NCI-H345 treated with DMSO at 0.1 percent for 48 hours (cell line): ENCODE results near the gene TMEM130.
"Not testable (repeated sequence)": the region's sequence is repeated elsewhere in the genome, so short reads cannot be mapped to it uniquely, and the experiment has no call there.

ENCODE experiments used
- DNase-seq: peaks from one replicate; lab custom pipeline; 2025; ENCODE audit not compliant: unreplicated experiment; lab: John Stamatoyannopoulos, UW

Gene TMEM130

DNA sequence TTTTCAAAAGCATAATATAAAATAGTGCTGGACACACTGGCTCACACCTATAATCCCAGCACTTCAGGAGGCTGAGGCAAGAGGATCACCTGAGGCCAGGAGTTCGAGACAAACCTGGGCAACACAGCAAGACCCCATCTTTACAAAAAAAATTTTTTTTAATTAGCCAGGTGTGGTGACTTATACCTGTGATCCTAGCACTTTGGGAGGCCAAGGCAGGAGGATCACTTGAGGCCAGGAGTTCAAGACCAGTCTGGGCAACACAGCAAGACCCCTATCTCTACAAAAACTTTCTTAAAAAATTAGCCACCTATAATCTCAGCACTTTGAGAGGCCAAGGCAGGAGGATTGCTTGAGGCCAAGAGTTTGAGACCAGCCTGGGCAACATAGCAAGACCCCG is 27.3 kb downstream of the TMEM130 start:
- DNase-seq: not testable (repeated sequence)

DNA sequence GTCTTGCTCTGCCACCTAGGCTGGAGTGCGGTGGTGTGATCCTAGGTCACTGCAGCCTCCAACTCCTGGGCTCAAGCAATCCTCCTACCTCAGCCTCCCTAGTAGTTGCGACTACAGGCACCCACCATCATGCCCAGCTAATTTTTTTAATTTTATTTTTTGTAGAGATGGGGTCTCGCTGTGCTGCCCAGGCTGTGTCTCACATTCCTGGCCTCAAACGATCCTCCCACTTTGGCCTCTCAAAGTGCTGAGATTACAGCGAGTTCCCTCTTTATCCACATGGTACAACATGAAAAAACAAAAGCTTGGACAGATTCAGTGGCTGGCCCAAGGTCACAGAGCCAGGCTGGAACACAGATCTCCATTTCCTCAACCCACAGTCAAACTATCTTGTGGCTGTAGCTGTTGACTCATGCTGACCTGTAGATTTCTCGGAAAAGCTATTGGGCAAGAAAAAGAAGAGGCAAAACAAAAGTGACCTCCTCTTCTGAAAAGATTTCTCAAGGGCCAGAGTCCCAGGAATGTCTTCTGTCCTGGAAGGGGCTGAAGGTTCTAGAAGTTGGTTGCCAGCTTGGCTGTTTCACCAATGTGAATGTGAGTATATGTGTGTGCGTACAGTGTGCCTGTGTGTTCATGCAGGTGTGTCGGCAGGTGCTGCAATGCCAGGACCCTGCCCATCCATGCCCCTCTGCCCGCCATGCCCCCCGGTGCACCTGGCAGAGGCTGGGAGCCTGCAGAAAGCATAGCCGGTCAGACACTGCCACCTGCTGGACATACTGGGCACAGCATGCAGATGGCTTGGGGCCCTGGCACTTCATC is 28.4 kb downstream of the TMEM130 start:
- peak; percentile 36 for DNase-seq

DNA sequence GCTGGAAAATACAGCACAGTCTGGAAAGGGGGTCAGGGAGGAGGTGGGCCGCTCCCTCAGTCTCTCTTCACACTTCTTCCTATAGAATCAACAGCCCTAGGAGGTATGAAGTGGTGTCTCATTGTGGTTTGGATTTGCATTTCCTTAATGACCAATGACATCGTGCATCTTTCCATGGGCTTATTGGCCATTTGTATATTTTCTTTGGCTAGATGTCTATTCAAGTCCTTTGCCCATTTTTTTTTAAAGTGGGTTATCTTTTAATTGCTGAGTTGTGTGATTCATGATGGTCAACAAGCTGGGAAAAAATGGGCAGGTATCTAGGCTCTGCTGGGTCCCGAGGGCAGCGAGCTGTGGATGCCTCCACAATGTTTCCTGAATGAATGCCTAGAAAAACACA is 29.1 kb downstream of the TMEM130 start:
- no peak for DNase-seq

DNA sequence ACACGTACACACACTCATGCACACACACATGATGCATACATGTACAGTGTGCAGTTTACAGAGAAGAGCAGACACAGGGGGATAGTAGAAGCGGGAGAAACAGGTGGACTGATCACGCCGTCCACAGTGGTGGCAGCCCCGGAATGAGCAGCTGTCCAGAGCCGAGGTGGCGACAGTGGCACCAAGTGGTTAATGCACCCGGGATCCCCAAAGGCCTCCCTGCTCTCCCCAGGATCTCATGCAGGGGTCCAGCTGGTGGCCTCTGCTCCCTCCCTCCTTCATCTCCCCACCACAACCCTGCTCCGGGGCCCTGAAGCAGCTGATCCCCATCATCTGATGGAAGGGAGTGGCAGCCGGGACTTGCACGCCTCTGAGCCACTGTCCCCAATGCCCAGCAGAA is 29.7 kb downstream of the TMEM130 start:
- DNase-seq: no peak

DNA sequence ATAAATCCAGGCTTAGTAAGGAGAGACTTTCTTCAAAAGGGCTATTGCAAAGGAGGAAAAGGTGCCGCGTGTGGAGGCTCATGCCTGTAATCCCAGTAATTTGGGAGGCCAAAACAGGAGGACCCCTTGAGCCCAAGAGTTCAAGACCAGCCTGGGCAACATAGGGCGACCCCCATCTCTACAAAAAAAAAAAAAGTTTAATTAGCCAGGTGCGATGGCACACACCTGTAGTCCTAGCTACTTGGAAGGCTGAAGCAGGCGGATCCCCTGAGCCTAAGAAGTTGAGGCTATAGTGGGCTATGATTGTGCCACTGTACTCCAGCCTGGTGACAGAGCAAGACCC is 32.2 kb downstream of the TMEM130 start:
- DNase-seq: no peak

DNA sequence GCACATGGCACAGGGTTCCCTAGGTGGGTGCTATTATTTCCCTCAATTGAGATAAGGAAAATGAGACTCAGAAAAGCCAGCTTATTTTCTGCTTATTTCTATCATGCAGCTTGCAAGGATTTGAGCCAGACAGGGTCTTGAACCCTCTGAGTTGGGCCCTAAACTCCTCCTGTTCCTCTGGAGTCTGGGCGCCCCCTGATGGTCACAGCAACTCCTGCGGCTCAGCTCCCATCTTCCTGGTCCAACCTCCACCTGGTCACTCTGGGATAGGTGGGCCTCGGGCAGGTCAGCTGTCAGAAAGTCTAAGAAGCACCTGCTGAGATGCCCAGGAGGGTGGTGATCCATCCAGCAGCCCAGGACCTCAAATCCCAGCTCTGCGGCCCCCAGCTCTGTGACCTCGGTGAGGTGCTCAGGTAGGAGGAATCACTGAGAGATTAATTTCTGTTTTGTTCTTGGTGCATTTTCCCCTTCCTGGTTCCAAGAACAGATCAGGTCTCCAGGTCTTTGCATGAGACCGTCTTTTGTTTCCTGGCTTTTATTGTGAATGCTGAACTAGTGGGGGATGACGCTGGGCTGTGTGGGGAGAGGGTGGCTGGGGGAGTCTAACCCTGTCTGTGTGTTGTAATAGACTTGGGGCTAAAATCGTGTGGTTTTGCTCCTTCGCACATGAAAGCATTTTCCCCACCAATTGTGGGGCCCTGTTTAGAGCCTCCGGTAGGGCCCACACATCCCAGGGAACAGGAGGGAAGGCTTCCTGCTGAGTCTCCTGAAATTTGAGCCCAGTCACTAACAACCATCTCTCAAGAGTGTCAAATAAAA is 32.8 kb downstream of the TMEM130 start:
- DNase-seq: peak; percentile 81

DNA sequence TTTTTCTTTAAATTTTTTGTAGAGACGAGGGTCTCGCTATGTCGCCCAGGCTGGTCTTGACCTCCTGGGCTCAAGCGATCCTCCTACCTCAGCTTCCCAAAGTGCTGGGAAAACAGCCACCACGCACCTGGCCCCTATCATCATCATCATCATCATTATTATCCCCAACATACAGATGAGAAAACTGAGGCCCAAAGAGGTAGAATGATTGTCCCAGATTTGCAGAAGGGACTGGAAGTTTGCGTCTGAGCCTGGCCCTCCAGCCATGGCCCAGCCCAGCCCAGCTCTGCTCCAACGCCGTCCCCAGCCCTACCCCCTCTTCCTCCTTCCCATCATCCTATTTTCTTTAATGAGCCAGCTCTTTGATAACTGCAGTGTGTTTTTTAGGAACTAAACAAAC is 34.9 kb downstream of the TMEM130 start:
- no peak for DNase-seq

- no peak for DNase-seq
These were observed 36.8 kb downstream of the TMEM130 start for GRCh38 chr7:98833022-98833421.

- no peak for DNase-seq
These were observed 38.1 kb downstream of the TMEM130 start for GRCh38 chr7:98831641-98832221.

- DNase-seq: no peak
These were observed 38.8 kb downstream of the TMEM130 start for GRCh38 chr7:98830972-98831548.

DNA sequence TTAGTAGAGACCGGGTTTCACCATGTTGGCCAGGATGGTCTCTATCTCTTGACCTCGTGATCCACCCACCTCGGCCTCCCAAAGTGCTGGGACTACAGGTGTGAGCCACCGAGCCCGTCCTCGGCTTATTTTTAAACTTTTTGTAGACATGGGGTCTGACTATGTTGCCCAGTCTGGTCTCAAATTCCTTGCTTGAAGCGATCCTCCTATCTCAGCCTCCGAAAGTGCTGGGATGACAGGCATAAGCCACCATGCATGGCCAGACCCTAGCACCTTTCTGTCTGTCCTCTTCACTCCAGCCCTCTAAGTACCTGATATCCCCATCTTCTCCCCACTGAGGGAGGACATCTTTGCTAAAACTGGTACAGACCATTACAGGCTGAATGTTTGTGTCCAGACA is 41.4 kb downstream of the TMEM130 start:
- DNase-seq: no peak

GRCh38 chr7:98827258-98827657 is 42.6 kb downstream of the TMEM130 start:
- no peak for DNase-seq

DNA sequence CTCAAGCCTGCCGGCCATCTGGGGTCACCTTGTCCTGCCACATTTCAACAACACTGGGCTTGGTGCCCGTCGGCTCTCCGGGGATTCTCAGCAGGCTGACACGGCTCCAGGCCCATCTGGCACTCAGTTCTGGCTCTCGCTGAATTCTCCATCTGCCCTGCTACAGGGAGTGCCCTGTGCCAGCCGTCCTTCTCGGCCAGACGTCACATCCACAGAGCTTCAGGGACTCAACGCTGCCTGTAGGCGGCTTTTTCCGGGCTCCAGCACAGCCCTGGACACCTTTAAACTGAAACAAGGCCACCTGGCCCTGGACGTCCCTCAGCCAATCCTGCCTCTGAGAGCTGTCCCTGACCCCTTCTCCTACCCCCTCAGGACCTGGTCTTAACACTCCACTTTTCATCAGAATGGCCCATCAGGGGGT is 43.0 kb downstream of the TMEM130 start:
- peak; percentile 53 for DNase-seq

DNA sequence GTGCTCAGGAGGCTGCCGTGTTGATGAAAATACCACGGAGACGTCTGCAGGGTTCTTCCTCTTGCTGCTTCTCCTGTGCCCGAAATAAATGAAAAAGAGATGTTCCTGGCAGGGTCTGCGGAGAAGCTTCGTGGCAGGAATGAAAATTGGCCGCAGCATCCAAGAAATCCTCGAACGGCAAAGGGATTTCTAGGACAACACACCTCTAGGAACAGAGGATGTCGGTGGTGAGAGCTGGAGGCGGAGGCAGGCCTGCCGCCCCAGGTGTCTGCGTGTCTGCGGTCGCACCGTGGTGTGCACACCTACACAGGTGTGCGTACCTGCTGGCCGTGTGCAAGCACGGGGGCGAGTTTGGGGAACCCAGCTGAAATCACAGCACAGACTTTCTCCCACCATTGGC is 43.4 kb downstream of the TMEM130 start:
- peak; percentile 53 for DNase-seq

- DNase-seq: no peak
These were observed 46.6 kb downstream of the TMEM130 start for GRCh38 chr7:98823226-98823625.

DNA sequence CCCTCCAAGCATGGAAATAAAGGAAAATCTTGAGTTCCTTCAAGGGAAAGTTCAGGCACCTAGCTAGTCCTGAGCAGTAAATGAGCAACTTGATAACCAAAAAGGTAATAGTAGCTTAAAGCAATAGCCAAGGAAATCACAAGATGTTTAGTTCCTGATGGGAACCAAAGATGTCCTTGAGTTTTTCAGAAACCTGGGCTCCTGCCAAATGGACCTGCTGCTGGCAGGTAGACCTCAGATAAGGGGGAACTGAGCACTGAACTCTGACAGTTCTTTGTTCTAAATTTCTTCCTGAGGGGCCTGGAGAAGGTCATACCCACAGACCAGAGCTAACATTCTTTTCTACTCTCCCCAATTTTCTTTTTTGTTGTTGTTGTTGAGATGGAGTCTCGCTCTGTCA is 48.5 kb downstream of the TMEM130 start:
- DNase-seq: no peak

DNA sequence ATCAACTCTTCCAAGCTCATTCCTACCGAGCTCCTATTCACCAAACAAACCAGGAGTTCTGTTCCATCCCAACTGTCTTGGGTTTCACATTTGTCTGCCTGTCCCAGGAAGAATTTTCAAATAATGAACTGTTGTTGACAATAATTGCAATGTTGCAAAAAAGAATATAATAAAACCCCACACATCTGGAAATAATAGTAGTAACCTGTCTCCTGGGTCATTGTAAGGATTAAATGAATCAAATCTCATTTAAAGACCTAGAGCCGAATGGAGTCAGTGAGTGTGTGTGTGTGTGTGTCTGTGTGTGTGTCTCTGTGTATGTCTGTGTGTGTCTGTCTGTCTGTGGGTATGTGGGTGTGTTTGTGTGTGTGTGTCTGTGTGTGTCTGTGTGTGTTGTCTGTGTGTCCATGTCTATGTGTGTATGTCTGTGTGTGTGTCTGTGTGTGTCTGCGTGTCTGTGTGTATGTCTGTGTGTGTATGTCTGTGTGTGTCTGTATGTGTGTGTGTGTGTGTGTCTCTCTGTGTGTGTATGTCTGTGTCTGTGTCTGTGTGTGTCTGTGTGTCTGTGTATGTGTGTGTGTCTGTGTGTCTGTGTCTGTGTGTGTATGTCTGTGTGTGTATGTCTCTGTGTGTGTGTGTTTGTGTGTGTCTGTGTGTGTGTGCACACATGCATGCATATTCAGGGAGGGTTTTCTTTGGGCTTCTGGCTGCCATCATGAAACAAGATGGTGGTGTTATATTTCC is 52.7 kb downstream of the TMEM130 start:
- no peak for DNase-seq

- DNase-seq: no peak
These were observed 53.6 kb downstream of the TMEM130 start for GRCh38 chr7:98816241-98816640.

DNA sequence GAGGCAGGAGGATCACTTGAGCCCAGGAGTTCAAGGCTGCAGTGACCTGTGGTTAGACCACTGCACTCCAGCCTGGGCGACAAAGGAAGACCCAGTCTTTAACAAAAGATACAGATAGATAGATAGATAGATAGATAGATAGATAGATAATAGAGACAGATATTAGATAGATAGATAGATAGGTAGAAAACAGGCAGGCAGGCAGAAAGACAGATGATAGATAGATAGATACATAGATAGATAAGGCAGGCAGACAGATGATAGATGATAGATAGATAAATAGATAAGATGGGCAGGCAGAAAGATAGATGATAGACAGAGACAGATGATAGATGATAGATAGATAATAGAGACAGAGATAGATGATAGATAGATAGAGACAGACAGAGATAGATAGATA is 54.5 kb downstream of the TMEM130 start:
- no peak for DNase-seq

DNA sequence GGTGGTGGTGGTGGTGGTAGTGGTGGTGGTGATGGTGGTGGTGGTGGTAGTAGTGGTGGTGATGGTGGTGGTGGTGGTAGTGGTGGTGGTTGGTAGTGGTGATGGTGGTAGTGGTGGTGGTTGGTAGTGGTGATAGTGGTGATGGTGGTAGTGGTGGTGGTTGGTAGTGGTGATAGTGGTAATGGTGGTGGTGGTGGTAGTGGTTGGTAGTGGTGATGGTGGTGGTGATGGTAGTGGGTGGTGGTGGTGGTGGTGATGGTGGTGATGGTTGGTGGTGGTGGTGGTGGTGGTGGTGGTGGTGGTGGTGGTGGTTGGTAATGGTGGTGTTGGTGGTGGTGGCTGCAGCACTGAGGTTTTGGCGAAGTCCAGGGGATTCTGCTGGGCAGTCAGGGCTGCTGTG is 58.5 kb downstream of the TMEM130 start:
- no peak for DNase-seq
